GM21367 (cell line): ENCODE data around the gene AKIRIN1.
A peak's percentile ranks its signal among the peaks of the same experiment; 100 is the strongest.
"Not testable (repeated sequence)": the region's sequence is repeated elsewhere in the genome, so short reads cannot be mapped to it uniquely, and the experiment has no call there.

Experiments
- ATAC-seq: cut with Tn5 transposase; IDR thresholded peaks from one replicate; pipeline ENCODE4 v1.9.1; 2021; ENCODE audit not compliant: unreplicated experiment

Gene AKIRIN1

DNA sequence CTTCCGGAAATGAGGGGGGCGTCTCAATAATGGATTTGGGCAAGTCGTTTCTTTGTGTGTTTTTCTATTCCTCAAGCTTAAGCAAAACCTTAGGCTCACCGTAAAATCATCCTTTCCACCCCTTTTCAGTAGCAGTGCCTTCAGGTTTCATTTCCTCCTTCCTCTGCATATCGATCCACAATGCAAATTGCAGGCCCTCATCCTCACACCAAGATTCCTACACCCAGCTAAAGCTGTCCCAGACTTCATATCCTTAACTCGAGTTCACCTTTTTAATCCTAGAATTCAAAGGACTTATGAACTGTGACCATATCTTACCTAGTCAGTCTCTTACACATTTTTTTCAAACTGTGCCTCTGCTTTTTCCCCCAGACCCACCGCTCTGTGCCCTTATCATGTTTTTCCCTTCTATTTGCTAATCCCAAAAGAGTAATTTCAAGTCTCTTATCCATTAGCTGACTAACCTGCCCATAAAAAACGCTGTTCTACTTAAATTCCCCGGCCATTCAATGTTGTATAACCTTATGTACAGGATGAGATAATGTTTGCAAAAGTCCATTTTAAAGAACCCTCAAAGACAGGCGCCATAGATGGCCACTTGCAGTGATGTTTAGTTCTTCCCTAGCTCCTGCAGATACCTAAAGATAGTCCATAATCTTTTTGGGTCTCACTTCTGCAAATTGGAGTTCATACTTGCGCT lies 1.5 kb downstream of the AKIRIN1 start:
- no peak for ATAC-seq

GRCh38 chr1:38994196-38994595 lies 3.1 kb downstream of the AKIRIN1 start:
- no peak for ATAC-seq

DNA sequence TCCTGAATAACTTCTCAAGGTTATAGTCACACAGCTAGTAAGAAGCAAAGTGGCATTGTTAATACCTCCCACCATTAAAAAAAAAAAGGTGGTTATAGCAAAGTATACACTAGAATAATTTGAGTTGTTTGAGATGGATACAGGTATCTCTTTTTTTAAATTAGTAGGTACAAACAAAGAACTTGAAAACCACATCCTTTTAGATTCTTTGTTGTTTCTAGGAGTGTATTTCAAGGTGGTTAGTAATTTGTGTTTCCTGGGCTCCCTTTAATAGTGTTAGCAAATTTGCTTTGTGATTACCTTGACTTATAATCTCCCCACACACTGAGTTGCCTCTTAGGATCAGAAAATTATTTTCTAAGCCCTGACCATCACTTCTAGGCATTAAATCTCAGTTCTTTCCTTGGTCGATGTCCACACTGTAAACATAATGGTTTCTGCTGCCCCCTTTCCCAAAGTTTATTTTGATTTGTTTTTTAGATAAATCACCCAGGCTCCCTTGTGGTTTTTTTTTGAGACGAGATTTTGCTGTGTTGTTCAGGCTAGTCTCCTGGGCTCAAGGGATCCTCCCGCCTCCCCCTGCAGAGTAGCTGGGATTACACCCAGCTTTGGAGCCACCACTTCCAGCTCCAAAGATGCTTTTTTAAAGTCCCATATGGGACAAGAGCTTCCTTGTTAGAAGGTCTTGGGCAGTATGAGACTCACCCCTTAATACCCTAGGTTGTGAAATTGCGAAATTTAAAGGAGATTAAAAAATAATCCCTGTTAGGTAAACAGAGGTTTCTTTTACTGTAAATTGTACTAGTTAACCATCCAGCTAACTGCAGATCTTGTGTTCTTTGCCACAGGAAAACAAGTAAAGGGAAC lies 6.2 kb downstream of the AKIRIN1 start:
- ATAC-seq, result no peak

- ATAC-seq, result no peak
These were observed 6.8 kb downstream of the AKIRIN1 start for GRCh38 chr1:38997901-38998190.

- ATAC-seq, result no peak
These were observed 10.7 kb downstream of the AKIRIN1 start for GRCh38 chr1:39001516-39002421.

DNA sequence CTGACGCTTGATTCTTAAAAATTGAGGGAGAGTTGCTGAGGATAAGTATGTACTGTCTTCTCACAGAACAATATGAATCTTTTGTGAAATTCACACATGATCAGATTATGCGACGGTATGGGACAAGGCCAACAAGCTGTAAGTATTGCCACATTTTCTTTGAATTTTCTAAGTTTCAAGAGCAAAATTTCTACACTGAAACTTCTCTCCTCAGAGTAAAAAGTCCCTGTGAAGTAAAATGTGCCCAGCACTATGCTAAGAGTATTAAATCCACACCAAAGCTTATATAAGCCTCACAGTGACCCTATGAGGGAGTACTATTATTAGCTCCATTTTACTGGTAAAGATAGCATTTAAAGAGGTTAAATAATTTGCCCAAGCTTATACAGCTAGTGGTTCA lies 12.2 kb downstream of the AKIRIN1 start:
- ATAC-seq, result no peak

DNA sequence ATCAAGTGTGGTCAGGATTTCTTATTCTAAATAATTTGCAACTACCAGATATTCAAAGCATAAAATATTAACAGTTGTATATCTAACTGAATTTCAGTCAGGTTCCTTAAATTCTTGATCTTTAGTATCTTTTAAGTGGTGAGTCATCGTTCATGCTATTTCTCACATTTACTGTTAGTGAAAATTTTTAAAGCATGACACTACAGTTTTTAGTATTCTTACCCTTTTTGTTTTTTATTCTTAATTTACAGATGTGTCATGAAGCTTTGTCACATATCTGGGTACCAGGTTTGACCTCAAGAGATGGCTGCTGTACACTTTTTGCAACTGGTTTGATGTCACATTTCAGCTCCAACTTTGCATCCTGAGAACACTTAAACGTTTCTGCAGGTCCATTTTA lies 12.7 kb downstream of the AKIRIN1 start:
- ATAC-seq, result no peak

DNA sequence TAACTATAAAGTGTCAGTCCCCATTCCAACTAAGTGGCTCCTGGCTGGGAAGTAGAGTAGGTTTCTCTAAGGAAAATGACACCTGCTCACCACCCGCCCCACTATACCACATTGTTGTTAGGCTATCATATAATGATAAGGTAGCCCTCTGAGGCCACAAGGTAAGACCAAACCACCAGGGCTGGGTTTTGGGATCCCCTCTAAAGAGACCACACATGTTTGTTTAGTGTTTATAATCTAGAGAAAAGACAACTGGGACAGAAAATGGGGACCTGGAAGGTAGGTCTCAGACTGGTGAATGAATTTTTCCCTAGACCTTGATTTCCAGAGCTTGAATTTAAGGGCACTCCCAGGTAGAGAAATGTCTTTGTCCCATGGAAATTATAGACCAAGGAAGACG lies 15.2 kb downstream of the AKIRIN1 start:
- ATAC-seq, result no peak

DNA sequence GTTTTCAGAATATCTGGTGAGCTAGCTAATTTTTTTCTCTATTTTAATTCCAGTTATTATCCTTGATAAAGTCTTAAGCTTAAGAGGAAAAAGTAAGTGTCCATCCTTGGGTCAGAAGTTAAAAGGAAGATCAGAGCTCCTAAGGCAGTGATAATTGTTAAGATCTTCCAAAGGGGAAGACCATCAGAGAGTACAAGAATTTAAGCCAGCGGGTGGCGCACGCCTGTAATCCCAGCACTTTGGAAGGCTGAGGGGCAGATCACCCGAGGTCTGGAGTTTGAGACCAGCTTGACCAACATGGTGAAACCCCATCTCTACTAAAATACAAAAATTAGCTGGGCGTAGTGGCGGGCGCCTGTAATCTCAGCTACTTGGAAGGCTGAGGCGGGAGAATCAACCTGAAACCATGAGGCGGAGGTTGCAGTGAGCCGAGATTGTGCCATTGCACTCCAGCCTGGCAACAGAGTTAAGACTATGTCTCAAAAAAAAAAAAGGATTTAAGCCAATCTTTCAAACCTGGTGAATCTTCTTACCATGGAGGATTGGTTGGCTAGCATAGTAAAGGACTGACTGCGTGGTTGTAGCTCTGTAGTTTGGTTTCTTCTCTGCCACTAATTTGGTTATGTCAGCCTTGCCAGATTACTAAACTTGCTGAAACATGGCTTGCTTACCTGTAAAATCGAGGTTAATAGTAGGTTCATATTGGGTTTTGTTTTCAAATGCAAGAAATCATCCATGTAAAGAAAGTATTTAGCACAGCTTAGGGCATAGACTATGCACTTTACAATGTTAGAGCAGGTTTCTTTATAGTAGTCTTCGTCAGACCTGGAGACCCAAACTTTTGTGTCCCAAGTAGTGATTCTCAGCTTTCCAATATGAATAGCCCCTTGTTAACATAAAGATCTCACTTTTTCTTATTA lies 15.9 kb downstream of the AKIRIN1 start:
- no peak for ATAC-seq

- ATAC-seq, result not testable (repeated sequence)
These were observed 23.9 kb downstream of the AKIRIN1 start for GRCh38 chr1:39014956-39015355.

DNA sequence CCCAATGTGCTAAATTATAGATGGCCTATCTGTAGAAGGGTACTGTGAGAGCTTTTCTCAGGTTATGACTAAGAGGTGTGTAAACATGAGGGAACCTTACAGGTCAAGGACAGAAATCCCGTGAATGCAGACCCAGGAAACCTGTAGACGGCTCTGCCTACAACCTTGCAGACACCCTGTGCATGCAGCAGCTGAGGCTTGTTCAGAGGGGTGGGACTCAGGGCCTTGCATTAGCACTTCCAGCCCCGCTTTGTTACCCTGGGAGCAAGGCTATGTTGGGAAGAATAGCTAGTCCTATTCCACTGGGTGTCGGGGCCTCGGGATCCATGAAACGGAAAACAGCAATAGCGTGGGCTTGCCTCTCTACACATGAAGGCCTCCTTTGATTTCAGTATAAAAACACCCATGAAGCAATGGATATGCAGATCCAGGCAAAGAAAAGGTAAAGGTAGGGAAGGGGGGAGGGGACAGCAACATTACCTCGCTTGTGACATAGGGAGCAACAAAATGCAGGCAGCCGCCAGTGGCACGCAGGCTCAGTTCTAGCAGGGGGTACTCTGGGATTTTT lies 25.6 kb downstream of the AKIRIN1 start:
- ATAC-seq, result no peak

GRCh38 chr1:39017266-39017665 lies 26.2 kb downstream of the AKIRIN1 start:
- no peak for ATAC-seq

GRCh38 chr1:39020494-39020893 lies 29.4 kb downstream of the AKIRIN1 start:
- not testable (repeated sequence) for ATAC-seq

- no peak for ATAC-seq
These were observed 30.4 kb downstream of the AKIRIN1 start for GRCh38 chr1:39021426-39021825.

DNA sequence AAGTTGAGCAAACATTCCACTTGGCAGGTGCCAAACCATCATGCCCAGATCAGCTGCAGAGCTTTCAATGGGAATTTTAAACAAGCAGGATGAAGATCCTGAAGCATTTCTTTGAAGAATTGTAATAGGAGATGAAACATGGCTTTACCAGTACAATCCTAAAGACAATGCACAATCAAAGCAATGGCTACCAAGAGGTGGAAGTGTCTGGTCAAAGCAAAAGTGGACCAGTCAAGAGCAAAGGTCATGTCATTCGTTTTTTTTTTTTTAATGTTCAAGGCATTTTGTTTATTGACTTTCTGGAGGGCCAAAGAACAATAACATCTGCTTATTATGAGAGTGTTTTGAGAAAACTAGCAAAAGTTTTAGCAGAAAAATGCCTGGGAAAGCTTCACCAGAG lies 32.1 kb downstream of the AKIRIN1 start:
- ATAC-seq, result no peak

DNA sequence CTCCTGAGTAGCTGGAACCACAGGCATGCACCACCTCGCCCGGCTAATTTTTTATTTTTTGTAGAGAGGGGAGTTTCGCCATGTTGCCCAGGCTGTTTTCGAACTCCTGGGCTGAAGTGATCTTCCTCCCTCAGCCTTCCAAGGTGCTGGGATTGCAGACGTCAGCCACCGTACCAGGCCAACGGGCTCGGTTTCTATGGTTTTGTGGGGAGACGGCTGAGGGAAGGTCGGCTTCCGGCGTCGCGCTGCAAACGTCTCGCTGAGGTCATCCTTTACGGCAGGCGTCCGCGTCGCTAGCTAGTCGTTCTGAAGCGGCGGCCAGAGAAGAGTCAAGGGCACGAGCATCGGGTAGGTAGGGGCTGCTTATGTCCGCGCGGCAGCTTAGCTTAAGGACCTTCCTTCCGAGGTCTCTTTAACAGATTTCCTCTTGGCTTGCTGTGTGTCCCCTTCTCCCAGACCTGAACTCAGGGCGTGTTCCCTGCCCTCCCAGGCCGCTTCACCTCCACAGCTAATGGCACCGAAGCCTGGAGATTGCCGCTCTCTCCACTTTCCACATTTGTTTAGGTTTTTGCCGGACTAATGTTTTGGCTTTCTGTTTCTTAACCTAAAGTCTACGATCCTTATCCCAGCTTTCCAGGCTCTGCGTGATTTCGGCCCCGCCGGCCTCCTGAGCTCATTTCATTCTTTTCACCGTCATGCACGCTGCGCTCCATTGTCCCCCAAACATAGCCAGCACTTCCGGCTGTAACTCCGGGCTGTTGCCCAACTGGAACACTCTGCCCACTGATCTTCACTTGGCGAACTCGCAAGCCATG lies 35.2 kb downstream of the AKIRIN1 start, which contains the start of gene NDUFS5:
NDUFS5 (plus strand) TSS at position 300 of the 815 bp plus-strand sequence. CDS start 2,375 bp downstream, outside the sequence.
- ATAC-seq, result peak; percentile 61

DNA sequence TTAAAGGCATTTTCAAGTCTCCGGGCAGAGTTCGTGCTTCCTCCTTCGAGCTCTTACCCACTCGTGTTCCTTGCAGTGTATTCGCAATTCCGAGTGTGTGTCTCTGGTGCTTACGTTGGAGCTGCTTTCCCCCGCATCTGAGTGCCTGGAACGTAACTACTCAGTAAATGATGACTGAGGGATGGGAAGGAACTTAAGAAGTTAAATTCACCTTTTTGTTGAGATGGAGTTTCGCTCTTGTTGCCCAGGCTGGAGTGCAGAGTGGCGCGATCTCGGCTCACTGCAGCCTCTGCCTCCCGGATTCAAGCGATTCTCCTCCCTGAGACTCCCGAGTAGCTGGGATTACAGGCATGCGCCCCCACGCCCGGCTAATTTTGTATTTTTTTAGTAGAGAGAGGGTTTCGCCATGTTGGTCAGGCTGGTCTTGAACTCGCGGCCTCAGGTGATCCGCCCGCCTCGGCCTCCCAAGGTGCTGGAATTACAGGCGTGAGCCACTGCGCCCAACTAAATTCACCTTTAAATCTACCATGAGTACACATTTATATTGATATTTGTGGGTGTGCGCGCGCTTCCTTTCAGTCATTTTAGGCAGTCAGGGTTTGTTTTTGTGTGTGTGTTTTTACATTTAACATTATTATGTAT lies 35.9 kb downstream of the AKIRIN1 start:
- ATAC-seq, result no peak

DNA sequence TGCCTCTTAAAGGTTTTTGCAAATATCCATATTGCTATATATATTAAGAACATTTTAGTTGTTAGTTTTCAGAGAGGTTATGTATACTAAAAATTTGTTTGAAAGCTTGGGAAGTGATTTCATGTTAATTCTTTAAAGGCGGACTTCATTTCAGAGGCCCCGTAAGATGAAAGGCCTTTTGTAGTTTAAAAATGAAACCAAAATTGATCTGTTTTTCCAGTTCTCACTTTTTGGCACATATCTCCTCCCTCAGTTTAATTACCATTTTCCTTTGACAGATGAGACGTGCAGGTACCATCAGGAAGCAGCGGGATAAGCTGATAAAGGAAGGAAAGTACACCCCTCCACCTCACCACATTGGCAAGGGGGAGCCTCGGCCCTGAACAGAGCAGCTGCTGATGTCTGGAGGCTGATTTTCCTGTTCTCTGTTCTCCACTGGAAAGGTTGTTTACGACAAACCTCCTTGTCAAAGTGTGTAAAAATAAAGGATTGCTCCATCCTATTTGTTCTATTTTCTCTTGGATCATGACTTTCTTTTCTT lies 43.1 kb downstream of the AKIRIN1 start:
- no peak for ATAC-seq
